Placental epithelial cell (primary cell): ENCODE data around the gene PCK2. TPM values are rescaled to one million over a fixed set of nuclear protein-coding genes. Genes with fewer than 3 reads are reported as not detected.

Experiments used
- total RNA-seq: library from RNA; depleted of rRNA; stranded (reverse); fragments of >200 nt; gene quantifications from 2 replicates; pipeline ENCODE4 v1.2.3, GENCODE V29; 2012

Gene PCK2
- 20.4 and 23.9 TPM in 2 replicates for total RNA-seq

DNA sequence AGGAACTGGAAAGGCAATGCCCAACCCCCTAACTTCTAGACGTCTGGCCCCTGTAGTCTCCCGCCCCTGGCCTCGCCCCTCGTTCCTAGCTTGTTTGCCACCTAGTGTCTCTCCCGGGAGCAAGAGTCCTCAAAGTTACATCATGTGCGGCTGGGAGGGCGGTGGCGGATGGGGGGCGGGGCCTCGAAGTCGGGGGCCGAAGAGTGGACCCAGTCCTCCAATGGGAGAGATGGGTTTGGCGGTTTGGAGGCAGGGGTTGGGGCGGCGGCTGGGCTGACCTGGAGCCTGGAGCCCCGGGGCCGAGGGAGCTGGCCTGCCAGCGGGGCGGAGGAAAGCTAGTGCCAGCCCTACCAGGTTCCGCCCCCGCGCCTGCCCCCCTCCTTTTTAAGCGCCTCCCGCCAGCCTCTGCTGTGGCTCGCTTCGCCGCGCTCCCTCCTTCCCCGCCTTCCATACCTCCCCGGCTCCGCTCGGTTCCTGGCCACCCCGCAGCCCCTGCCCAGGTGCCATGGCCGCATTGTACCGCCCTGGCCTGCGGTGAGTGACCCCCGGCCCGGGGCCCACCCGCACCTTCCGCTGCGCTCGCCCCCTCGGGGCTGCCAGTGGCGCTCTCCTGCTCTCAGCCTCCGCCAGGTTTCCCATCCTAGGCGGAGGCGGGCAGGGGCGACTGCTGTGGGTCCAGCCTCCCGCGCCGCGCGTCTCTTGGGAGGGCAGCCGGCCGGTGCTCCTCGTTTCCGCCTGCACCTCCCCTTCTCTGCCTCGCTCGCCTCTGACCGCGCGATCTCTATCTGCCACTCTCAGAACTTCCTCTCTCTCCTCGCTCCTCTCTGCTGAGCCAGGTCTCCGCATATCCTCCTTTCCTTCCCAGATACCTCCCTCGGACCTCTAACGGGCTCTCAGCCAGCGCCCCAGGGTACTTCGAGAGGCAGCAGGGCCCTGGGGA is at the start of gene PCK2:
PCK2 (plus strand) TSS at position 411 of the 940 bp plus-strand sequence; CDS start at position 506, 95 bp downstream.

DNA sequence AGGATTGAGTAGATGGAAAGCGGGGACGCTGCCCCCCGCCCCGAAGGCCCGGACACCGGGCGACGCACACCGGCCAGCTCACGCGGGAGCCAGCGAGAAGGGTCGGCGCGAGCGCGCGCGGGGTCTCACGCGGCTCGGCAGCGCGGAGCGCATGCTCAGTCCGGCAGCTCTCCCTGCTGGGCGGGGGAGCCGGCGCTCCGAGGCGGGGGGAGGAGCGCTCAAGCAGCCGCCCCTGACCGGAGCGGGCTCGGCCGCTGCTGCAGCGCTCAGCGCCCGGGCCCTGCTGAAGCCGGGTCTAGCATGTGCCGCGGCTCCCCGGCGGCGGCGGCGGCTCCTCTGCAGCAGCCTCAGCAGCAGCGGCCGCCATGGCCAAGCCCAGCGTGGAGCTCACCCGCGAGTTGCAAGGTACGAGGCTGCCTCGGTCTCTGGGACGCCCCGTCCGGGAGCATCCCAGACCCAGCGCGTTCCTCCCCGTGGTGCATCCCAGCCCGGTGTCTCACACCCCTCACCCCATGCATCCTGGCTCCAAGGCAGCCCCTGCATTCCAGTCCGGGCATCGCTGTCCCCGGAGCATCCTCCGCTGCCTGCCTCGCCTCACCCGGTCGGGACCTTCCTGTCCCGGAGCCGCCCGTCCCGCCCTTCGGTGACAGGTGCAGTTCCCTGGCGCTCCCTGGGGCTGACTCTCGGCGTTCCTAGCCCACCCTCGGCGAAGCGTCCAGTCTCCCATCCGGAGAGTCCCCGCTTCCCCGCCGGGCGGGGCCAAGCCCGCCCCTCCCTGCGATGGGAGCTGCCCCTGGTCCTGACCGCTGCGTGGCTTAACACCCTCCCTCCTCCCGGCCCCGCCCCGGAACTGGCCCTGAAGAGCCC is 42.1 kb upstream of the PCK2 start, which contains the start of gene CARMIL3:
CARMIL3 (plus strand) TSS at position 221 of the 867 bp plus-strand sequence; CDS start at position 366, 145 bp downstream.

DNA sequence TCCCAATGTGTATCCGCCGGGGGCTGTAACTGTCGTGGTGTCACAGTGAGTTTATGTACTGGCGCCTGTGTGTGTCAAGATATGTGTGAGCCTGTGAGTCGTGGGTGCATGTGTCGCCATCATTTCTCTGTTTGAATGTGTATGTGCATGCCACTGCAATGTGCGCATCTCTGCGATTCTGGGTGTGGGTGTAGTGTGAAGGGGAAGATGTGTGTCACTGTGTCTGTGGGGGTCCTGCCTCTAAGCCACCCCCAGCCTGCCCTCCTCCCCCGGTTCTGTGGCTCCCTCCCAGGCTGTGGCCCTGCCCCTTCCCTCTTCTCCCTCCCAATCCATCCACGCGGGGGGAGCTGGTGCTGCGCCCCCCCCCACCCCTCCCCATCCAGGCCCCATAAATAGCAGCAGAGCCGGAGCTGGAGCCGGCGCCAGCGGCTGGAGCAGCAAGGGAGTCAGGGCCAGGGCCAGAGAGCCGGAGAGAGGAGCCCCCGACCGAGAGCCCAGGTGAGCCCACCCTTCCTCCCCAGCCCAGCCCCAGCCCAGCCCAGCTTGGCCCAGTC is 22.9 kb upstream of the PCK2 start, which contains the start of gene CPNE6:
CPNE6 (plus strand) TSS at position 419 of the 554 bp plus-strand sequence. CDS start 1,375 bp downstream, outside the sequence.

DNA sequence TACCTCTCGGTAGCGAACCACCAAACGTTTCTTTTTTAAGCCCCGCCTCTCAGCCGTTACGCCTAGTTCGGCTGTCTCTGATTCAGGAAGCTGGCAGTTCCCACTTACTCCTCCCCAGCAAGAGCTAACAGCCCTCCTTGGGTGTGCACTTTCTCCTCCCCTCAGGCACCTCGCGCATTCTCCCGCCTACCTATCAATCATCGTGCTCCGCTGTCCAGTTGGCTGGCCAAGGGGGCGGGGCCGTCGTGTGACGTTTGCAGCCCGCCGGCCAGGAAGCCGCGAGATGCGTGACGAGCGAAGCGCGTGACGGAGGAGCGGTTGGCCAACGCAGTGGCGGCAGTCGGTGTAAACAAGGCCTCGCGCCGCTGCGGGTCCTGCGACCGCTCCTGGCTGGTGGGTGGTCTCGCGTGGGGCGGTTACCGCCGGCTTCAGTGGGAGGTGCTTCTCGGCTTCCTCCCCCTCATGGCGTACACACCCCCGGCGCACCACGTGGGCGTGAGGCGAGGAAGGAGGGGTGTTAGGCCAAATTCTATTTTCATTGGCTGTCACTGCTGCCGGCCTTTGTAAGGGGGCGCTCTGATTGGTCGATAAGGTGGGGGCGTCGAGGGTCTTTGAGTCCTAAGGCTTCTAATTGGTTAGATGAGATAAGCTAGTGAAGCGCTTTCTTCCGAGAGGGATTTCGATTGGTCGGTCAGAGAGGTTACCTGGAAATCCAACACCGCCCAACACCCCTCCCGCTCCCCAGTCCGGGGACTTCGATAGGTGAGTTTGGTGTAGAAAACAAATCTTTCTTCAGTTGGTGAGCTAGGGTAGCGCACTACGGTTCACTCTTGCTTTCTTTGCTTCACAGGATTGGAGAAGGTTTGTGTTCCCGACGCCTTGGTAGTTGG is 20.7 kb downstream of the PCK2 start, which contains the start of the genes DCAF11 and NRL:
DCAF11 (plus strand) TSS at position 246 of the 890 bp plus-strand sequence. CDS start 818 bp downstream, outside the sequence.
NRL (minus strand) TSS at position 418 of the 890 bp plus-strand sequence. CDS start 32,101 bp downstream, outside the sequence.

DNA sequence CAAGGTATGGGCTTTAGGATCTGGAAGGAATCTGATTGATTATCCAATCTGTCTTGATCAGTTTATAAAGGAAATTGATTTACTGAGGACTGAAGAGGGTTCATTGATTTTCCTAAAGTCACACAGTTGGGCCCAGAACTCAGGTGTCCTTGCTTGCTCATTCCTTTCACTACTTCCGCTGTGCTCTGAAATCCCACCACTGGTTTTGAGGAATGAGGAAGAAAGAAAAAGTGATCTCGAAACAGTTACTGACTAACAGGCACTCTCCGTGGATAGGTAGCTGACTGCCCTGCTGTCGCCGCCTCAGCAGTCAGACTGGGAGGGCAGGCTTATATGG is 36.2 kb downstream of the PCK2 start, which contains the start of gene FITM1:
FITM1 (plus strand) TSS at position 280 of the 337 bp plus-strand sequence. CDS start 905 bp downstream, outside the sequence.

DNA sequence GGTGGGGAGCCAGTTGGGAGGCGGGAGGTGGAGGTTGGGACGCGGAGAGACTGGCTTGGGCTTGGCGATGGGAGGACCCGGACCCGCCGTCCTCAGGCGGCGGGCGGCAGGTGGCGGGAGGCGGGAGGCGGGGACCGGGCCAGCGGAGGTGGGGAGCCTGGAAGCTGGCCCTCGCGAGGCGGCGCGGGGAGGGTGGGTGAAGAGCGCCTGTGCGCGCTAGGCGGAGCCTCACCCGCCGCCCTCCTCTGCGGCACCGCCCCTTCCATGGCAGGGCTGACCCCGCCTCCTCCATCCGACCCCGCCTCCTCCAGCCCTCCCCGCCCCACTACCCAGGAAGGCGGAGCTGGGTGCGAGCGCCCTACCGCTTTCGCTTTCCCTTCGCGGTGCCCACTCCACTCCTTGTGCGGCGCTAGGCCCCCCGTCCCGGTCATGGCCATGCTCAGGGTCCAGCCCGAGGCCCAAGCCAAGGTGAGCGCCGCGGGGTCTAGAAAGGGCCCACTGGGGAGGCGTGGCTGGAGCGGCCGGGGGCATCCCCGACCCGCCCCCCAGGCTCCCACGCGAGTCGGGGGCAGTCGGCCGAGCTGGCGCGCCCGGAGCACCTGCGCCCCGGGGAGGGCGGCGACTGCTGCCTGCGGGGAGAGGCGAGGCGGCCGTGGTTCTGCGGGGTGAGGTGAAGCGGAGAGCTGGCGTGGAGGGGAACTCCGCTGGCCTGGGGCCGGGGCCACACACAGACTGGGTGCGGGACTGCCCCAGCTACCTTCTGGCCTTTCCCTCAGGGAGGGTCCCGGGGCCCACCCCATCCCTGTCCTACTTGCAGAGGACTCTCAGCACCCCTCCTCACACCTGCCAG is 41.9 kb downstream of the PCK2 start, which contains the start of gene PSME1:
PSME1 (plus strand) TSS at position 361 of the 850 bp plus-strand sequence; CDS start at position 430, 69 bp downstream.

DNA sequence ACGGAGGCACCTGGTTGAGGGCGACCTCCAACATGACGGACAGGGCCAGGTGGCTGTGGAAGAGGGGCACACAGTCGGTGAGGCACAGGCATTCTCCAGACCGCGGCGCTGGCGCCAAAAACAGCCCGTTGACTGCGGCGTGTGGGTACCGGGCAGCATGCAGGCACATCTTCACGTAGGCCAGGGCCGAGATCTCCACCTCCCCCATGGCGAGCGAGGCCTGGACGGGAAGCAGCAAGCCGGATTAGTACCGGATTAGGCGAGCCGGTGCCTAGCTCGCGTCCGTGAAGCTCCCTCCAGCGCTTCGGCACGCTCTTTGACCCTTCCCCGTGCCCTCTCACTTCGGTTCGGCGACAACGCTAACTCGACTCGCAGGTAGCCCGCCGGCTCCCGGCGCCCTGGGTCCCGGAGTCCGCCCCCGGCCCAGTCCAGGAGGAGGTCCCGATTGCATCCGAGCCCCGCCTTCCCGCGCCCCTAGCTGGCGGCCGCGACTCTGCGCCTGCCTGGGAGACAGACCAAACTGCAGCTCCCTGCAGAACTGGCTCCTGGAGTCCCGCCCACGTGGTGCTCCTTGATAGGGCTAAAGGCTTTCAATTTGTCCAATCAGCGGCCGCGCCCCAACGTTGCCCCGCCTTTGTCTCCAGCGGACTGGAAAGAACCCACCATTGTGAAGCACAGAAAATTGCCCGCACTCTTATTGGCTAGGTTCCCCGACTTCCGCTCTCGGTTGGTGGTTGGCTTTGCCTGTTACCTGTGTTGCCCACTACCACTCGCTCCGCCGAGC is 47.2 kb downstream of the PCK2 start, which contains the start of gene EMC9:
EMC9 (minus strand) TSS at position 495 of the 784 bp plus-strand sequence; CDS start at position 208, 287 bp downstream.

DNA sequence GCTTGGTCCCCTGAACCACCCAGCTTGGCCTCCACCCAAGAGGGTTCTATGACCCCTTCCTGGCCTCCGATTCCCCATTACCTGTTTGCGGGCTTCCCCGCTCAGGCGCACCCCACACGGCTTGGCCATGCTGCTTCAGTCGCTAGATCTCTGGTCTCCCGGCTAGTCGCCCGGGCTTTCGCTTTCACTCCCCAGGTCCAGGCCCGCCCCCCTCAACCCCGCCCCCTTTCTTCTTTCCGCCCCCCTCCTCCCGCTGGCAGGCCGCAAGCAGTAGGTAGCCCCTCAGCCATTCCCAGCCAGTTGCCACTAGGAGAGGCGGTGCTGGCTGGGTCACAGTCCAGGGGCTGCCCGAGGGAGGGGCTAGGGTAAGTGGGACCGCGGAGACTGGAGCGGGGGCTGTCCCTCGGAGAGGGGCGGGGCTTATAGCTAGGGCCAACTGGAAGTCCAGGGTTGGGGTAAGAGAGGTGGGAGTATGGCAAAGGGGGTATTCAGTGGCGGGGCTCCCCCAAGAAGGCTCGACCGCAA is 52.4 kb downstream of the PCK2 start, which contains the start of gene PSME2:
PSME2 (minus strand) TSS at position 158 of the 525 bp plus-strand sequence; CDS start at position 129, 29 bp downstream.

DNA sequence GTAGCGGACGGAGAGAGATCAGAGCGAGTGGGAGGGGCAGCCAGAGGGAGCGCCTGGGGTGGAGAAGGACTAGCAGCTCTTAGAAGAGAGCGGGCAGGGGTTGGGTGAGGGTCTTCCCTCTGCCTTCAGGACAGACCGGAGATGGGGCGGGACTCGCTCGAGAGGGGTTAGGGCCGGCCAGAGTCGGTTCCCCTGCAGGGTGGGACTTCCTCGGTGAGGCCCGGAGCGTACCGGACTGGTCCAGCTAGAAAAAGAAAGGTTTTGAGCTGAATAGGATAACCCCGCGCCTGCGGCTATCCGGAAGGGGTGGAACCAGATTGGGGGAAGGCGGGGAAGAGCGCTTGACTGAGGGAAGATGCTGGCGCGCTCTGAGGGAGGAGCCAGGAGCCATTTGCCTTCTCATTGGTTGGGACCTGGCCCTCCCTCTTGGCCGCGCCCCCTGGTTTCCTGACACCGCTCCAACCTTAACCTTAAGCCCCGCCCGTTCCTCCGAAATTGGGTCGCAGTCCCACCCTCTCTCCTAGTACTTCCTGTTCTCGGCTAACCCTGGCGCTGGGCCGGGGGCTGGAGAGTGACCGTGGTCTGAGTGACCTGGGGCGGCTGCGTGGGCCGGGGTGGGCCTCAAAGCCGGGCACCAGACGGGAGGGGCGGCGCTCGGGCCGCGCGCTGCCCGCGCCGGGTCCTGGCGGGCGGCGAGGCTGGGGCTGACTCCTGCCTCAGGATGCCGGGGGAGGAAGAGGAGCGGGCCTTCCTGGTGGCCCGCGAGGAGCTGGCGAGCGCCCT is 53.1 kb downstream of the PCK2 start, which contains the start of gene RNF31:
RNF31 (plus strand) TSS at position 521 of the 783 bp plus-strand sequence; CDS start at position 722, 201 bp downstream.

Other genes with a start within 250 kb of the PCK2 start
- gene DHRS4, start 140.5 kb upstream of the PCK2 start, total RNA-seq, result 41.6 and 45.1 TPM in 2 replicates
- gene DHRS4L2, start 105.4 kb upstream of the PCK2 start, total RNA-seq, result 9.4 and 12.6 TPM in 2 replicates
- gene CARMIL3, start 42.3 kb upstream of the PCK2 start, total RNA-seq, result under 0.01 TPM in 2 replicates
- gene CPNE6, start 22.7 kb upstream of the PCK2 start, total RNA-seq, result not detected in 2 replicates
- gene DCAF11, start 20.5 kb downstream of the PCK2 start, total RNA-seq, result 88.3 and 88.7 TPM in 2 replicates
- gene NRL, start 20.6 kb downstream of the PCK2 start, total RNA-seq, result 1.6 and 2.0 TPM in 2 replicates
- gene FITM1, start 36.3 kb downstream of the PCK2 start, total RNA-seq, result 0.39 and 1.7 TPM in 2 replicates
- 22.4 and 72.6 TPM in 2 replicates for gene PSME1, start 41.9 kb downstream of the PCK2 start, total RNA-seq
- 11.4 and 13.6 TPM in 2 replicates for gene EMC9, start 47.3 kb downstream of the PCK2 start, total RNA-seq
- gene PSME2, start 52.3 kb downstream of the PCK2 start, total RNA-seq, result 32.6 and 48.4 TPM in 2 replicates
- 75.4 and 87.3 TPM in 2 replicates for gene RNF31, start 53.2 kb downstream of the PCK2 start, total RNA-seq
- 42.4 and 46.6 TPM in 2 replicates for gene IRF9, start 67.0 kb downstream of the PCK2 start, total RNA-seq
- gene REC8, start 77.8 kb downstream of the PCK2 start, total RNA-seq, result 14.2 and 15.7 TPM in 2 replicates
- 20.4 and 36.2 TPM in 2 replicates for gene IPO4, start 94.5 kb downstream of the PCK2 start, total RNA-seq
- 73.8 and 74.5 TPM in 2 replicates for gene TM9SF1, start 101.1 kb downstream of the PCK2 start, total RNA-seq
- 0.54 TPM in 1 of 2 replicates, not detected in the other for gene TSSK4, start 111.4 kb downstream of the PCK2 start, total RNA-seq
- gene CHMP4A, start 119.2 kb downstream of the PCK2 start, total RNA-seq, result 20.5 and 22.0 TPM in 2 replicates
- 15.3 and 15.6 TPM in 2 replicates for gene MDP1, start 121.8 kb downstream of the PCK2 start, total RNA-seq
- 99.8 and 112 TPM in 2 replicates for gene NEDD8, start 138.1 kb downstream of the PCK2 start, total RNA-seq
- 79.6 and 117 TPM in 2 replicates for gene GMPR2, start 138.6 kb downstream of the PCK2 start, total RNA-seq
- 57.4 and 70.3 TPM in 2 replicates for gene TINF2, start 148.3 kb downstream of the PCK2 start, total RNA-seq
- gene TGM1, start 168.9 kb downstream of the PCK2 start, total RNA-seq, result 33.4 and 35.4 TPM in 2 replicates
- gene RABGGTA, start 177.3 kb downstream of the PCK2 start, total RNA-seq, result 51.1 and 51.4 TPM in 2 replicates
- 27.1 and 27.9 TPM in 2 replicates for gene DHRS1, start 205.5 kb downstream of the PCK2 start, total RNA-seq
- gene NOP9, start 205.5 kb downstream of the PCK2 start, total RNA-seq, result 20.4 and 30.3 TPM in 2 replicates
- gene CIDEB, start 213.7 kb downstream of the PCK2 start, total RNA-seq, result 9.0 and 11.0 TPM in 2 replicates
- 6.3 and 6.8 TPM in 2 replicates for gene LTB4R2, start 215.8 kb downstream of the PCK2 start, total RNA-seq
- 2.4 and 3.1 TPM in 2 replicates for gene LTB4R, start 217.2 kb downstream of the PCK2 start, total RNA-seq
- 2.0 and 2.7 TPM in 2 replicates for gene ADCY4, start 240.8 kb downstream of the PCK2 start, total RNA-seq
- gene RIPK3, start 245.7 kb downstream of the PCK2 start, total RNA-seq, result 7.5 and 13.0 TPM in 2 replicates